GM12878 (cell line): ENCODE results near the gene ALDH1A3. TPM values are rescaled to one million over a fixed set of nuclear protein-coding genes. Genes with fewer than 3 reads are reported as not detected.

Experiments used
- ATAC-seq: fragments of 200-7000 bp; cut with Tn5 transposase; 3 replicates; pipeline ENCODE4 v1.9.1; 2020; ENCODE audit warnings: mild to moderate bottlenecking, moderate library complexity
- BruUV-seq: library from RNA; stranded (reverse); fragments of 400-500 nt; replicated peaks from 2 replicates; lab custom pipeline; 2021; lab: Mats Ljungman, UMichigan
- CTCF ChIA-PET: fragments of 300-600 bp; sonication (Branson Sonifier 250); formaldehyde crosslinking; extraction: SDS; loops from one replicate; lab custom pipeline; 2021; ENCODE audit warnings: inconsistent platforms; lab: Yijun Ruan, JAX
- POLR2A ChIA-PET: fragments of 350-600 bp; formaldehyde crosslinking; extraction: SDS; loops from one replicate; lab custom pipeline; 2021; ENCODE audit warnings: inconsistent platforms; lab: Charles Lee
- RAD21 ChIA-PET: fragments of 300-600 bp; sonication (Branson Sonifier 250); formaldehyde crosslinking; loops from one replicate; lab custom pipeline; 2023; ENCODE audit warnings: antibody characterized with exemption; ENCODE audit not compliant: unreplicated experiment; lab: Charles Lee
- SMC1A ChIA-PET: fragments of 300-600 bp; sonication (Branson Sonifier 250); formaldehyde crosslinking; loops from one replicate; lab custom pipeline; 2023; ENCODE audit not compliant: unreplicated experiment, uncharacterized antibody; lab: Charles Lee
- DNase-seq: peaks from one replicate; pipeline ENCODE4 v3.0.0-alpha.2; 2011; ENCODE audit warnings: low read depth, low spot score
- FAIRE-seq: peaks from 3 replicates; lab custom pipeline; 2011; peaks lifted over from hg19 to GRCh38; lab: Jason Lieb, UNC
- H2AFZ ChIP-seq: 2 replicates; pipeline ENCODE4 v1.6.0; 2011; ENCODE audit warnings: low read depth, low read length, control low read depth; ENCODE audit not compliant: control insufficient read depth
- H3K27ac ChIP-seq: 2 replicates; pipeline ENCODE4 v1.5.1; 2011; ENCODE audit warnings: control low read depth; ENCODE audit not compliant: control insufficient read depth, insufficient read depth
- H3K27me3 ChIP-seq, 2 experiments: replicated peaks in 1 of 2; 2 replicates each; pipeline versions ENCODE4 v1.6.0 to v1.6.1; 2011; ENCODE audit warnings: low read length in 1 of 2; ENCODE audit not compliant: control insufficient read depth in 2 of 2, insufficient read depth in 2 of 2
- H3K36me3 ChIP-seq, 2 experiments: 2 replicates each; pipeline ENCODE4 v1.5.1; 2011; ENCODE audit warnings: low read length in 1 of 2; ENCODE audit not compliant: control insufficient read depth in 2 of 2, insufficient read depth in 2 of 2
- H3K4me1 ChIP-seq: 2 replicates; pipeline ENCODE4 v1.6.1; 2011; ENCODE audit warnings: mild to moderate bottlenecking, low read length, moderate library complexity, mixed read lengths; ENCODE audit not compliant: control insufficient read depth, insufficient read depth
- H3K4me2 ChIP-seq: 2 replicates; pipeline ENCODE4 v1.6.0; 2011; ENCODE audit warnings: control low read depth; ENCODE audit not compliant: control insufficient read depth, insufficient read depth
- H3K4me3 ChIP-seq: fragments of 200-600 bp; sonication (generic); 2 replicates; pipeline ENCODE4 v1.5.1; 2016
- H3K79me2 ChIP-seq: 2 replicates; pipeline ENCODE4 v1.6.0; 2011; ENCODE audit warnings: low read length; ENCODE audit not compliant: control insufficient read depth, insufficient read depth
- H3K9ac ChIP-seq: 2 replicates; pipeline ENCODE4 v1.8.0; 2011; ENCODE audit warnings: low read length, control low read depth, mixed read lengths; ENCODE audit not compliant: control insufficient read depth, insufficient read depth
- H3K9me3 ChIP-seq: replicated peaks from 3 replicates; pipeline ENCODE4 v1.5.1; 2011; ENCODE audit warnings: mild to moderate bottlenecking, low read length; ENCODE audit not compliant: control insufficient read depth, insufficient read depth
- H4K20me1 ChIP-seq: 2 replicates; pipeline ENCODE4 v1.6.0; 2011; ENCODE audit not compliant: control insufficient read depth, insufficient read depth
- ATF7 ChIP-seq: fragments of 450-650 bp; IDR thresholded peaks from 2 replicates; pipeline ENCODE4 v1.6.1; 2016; ENCODE audit warnings: low read depth, mild to moderate bottlenecking
- EED ChIP-seq: sonication (generic); IDR thresholded peaks from 2 replicates; pipeline ENCODE4 v1.6.1; 2016; ENCODE audit warnings: antibody characterized with exemption, low read depth
- ELK1 ChIP-seq: IDR thresholded peaks from 2 replicates; pipeline ENCODE4 v1.6.1; 2012; ENCODE audit warnings: low read depth, low read length, improper control_type of control experiment
- IKZF2 ChIP-seq, 2 experiments: fragments of 450-650 bp; IDR thresholded peaks; 2 replicates each; pipeline ENCODE4 v1.6.1; 2017; ENCODE audit warnings: mild to moderate bottlenecking in 2 of 2, moderate library complexity in 2 of 2
- JUNB ChIP-seq: IDR thresholded peaks from 2 replicates; pipeline ENCODE4 v1.6.1; 2016; ENCODE audit warnings: antibody characterized with exemption, mild to moderate bottlenecking
- MAX ChIP-seq: IDR thresholded peaks from 2 replicates; pipeline ENCODE4 v1.6.1; 2012; ENCODE audit warnings: low read depth, low read length, improper control_type of control experiment
- MEF2A ChIP-seq: IDR thresholded peaks from 2 replicates; pipeline ENCODE4 v1.6.1; 2011; ENCODE audit warnings: low read depth, mild to moderate bottlenecking, low read length, moderate library complexity; ENCODE audit not compliant: insufficient read depth
- MEF2B ChIP-seq: fragments of 450-650 bp; IDR thresholded peaks from 2 replicates; pipeline ENCODE4 v1.6.1; 2018; ENCODE audit warnings: mild to moderate bottlenecking, moderate library complexity; ENCODE audit not compliant: partially characterized antibody, poor library complexity, severe bottlenecking
- MXI1 ChIP-seq: fragments of 150-350 bp; IDR thresholded peaks from 2 replicates; pipeline ENCODE4 v1.6.1; 2011; ENCODE audit warnings: low read depth, mild to moderate bottlenecking, inconsistent platforms, low read length, improper control_type of control experiment
- NBN ChIP-seq: fragments of 450-650 bp; IDR thresholded peaks from 2 replicates; pipeline ENCODE4 v1.6.1; 2016
- NR2C1 ChIP-seq: fragments of 450-650 bp; IDR thresholded peaks from 2 replicates; pipeline ENCODE4 v1.6.1; 2017; ENCODE audit warnings: antibody characterized with exemption, mild to moderate bottlenecking, moderate library complexity
- WRNIP1 ChIP-seq: IDR thresholded peaks from 2 replicates; pipeline ENCODE4 v1.6.1; 2011; ENCODE audit warnings: low read depth, low read length, improper control_type of control experiment, borderline replicate concordance
- ZNF384 ChIP-seq: IDR thresholded peaks from 2 replicates; pipeline ENCODE4 v1.6.1; 2012; ENCODE audit warnings: low read depth, mild to moderate bottlenecking, low read length, improper control_type of control experiment, borderline replicate concordance
- WGBS: methylation state at CpG from one replicate; pipeline ENCODE4 v1.1.6; 2016; ENCODE audit warnings: low lambda C conversion rate; ENCODE audit not compliant: insufficient replicate concordance, insufficient coverage; ENCODE audit errors: missing lambda C conversion rate; 5-methylcytosine and 5-hydroxymethylcytosine counted together
- in situ Hi-C: fragments of 300-500 bp; cut with MboI; formaldehyde crosslinking; loops from 9 replicates; pipeline ENCODE4 v1.14.3; 2018; ENCODE audit warnings: mixed read lengths
- intact Hi-C: fragments of 100-400 bp; cut with micrococcal nuclease; formaldehyde crosslinking; loops from one replicate; pipeline ENCODE4 v1.14.2; 2022; ENCODE audit not compliant: unreplicated experiment
- polyA plus RNA-seq, 11 experiments: library from polyadenylated mRNA; depleted of rRNA in 4 of 11; unstranded in 6 of 11; stranded (reverse) in 5 of 11; fragments of >200 nt; fragmentation: Nextera tagmentation in 4 of 11; fragmentation: Illumina TruSeq in 1 of 11; extraction: Ambion mirVana in 4 of 11; extraction: Trizol in 1 of 11; gene quantifications; 1 replicate in 1 of 11; 2 replicates in 10 of 11; pipeline versions ENCODE4 v1.2.1 to v1.2.3, GENCODE V29; 2011 to 2016; ENCODE audit warnings: inconsistent platforms in 2 of 11, missing spikeins in 2 of 11, low read depth in 1 of 11
- total RNA-seq, 4 experiments: library from RNA; depleted of rRNA in 3 of 4; stranded (reverse); fragments of >200 nt in 3 of 4; fragmentation: Illumina TruSeq in 1 of 4; extraction: Trizol in 1 of 4; gene quantifications; 2 replicates each; pipeline versions ENCODE4 v1.2.1 to v1.2.3, GENCODE V29; 2013 to 2021
- TF ChIP-seq, protein P1 (sequence below): fragments of 450-650 bp; IDR thresholded peaks from 2 replicates; pipeline ENCODE4 v1.6.1; 2017; ENCODE audit warnings: low read depth, mild to moderate bottlenecking, moderate library complexity
- TF ChIP-seq, protein P2 (sequence below): fragments of 450-650 bp; IDR thresholded peaks from 2 replicates; pipeline ENCODE4 v1.6.1; 2016; ENCODE audit warnings: mild to moderate bottlenecking
- TF ChIP-seq, protein P3 (sequence below): IDR thresholded peaks from 2 replicates; pipeline ENCODE4 v1.6.1; 2012; ENCODE audit warnings: low read length, inconsistent platforms

The ALDH1A3 gene
- total and polyA plus RNA-seq, 10 of the 15 experiments (the other 5 are each of a cell fraction or from before 2014, with no cell fraction given): 0.06 to 0.69 (median 0.18) TPM

GRCh38 chr15:100922192-100923040, 42.8 kb downstream of the ALDH1A3 start:
- peaks cover 40% of the 10 kb centered on the region for H3K4me1 ChIP-seq
- 17% methylated on average over 13 of the region's 13 CpGs for WGBS
- peaks cover 78% of the 10 kb centered on the region for H3K79me2 ChIP-seq
- H3K9me3 ChIP-seq: no peaks in the 10 kb centered on the region
- ChIA-PET POLR2A (interaction anchor here (1.8 to 7.9 kb wide), 7 partner anchors 12 to 86 kb away, joined by 3 to 97 read pairs (median 17); no protein-coding TSS in a partner anchor), CTCF (interaction anchor here (1.3 to 11.5 kb wide), 5 partner anchors 7 to 93 kb away, joined by 3 to 567 read pairs (median 59); no protein-coding TSS in a partner anchor), SMC1A (interaction anchor here (1.0 to 11.6 kb wide), 8 partner anchors 21 to 323 kb away, joined by 3 to 316 read pairs (median 8); no protein-coding TSS in a partner anchor), RAD21 (interaction anchor here (0.8 to 11.1 kb wide), 11 partner anchors 7 to 336 kb away, joined by 3 to 287 read pairs (median 10); partner anchors contain the start of gene CHSY1)
- ATAC-seq (peak; percentile 19), DNase-seq (no peak), FAIRE-seq (no peak)
- BruUV-seq: TSS peak; percentile 22
- peak overlapping the region; percentile 83 for H3K27ac ChIP-seq
- H2AFZ ChIP-seq: peak overlapping the region; percentile 38; the same call in 1 of the 2 replicates
- H3K27me3 ChIP-seq: no peaks in the 10 kb centered on the region
- no peaks in the 10 kb centered on the region for H4K20me1 ChIP-seq
- intact Hi-C loops (no loop called here), in situ Hi-C loops (loop anchor here (5.0 kb wide), 1 partner anchor 340 kb away; no protein-coding TSS in a partner anchor)
- peak overlapping the region; percentile 100 for H3K4me2 ChIP-seq
- peak overlapping the region; percentile 84 for H3K4me3 ChIP-seq
- H3K9ac ChIP-seq: peak overlapping the region; percentile 65
- H3K36me3 ChIP-seq: peaks cover 8 to 11% of the 10 kb centered on the region in 2 experiments; a peak in 3 of 4 replicates
- no peak for TF ChIP-seq ELK1
- peak; percentile 29 for TF ChIP-seq MEF2B
- TF ChIP-seq MXI1: peak; percentile 88
- peak; percentile 70 for TF ChIP-seq ATF7
- no peak for TF ChIP-seq NR2C1
- TF ChIP-seq, protein P1, sequence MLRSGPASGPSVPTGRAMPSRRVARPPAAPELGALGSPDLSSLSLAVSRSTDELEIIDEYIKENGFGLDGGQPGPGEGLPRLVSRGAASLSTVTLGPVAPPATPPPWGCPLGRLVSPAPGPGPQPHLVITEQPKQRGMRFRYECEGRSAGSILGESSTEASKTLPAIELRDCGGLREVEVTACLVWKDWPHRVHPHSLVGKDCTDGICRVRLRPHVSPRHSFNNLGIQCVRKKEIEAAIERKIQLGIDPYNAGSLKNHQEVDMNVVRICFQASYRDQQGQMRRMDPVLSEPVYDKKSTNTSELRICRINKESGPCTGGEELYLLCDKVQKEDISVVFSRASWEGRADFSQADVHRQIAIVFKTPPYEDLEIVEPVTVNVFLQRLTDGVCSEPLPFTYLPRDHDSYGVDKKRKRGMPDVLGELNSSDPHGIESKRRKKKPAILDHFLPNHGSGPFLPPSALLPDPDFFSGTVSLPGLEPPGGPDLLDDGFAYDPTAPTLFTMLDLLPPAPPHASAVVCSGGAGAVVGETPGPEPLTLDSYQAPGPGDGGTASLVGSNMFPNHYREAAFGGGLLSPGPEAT: peak; percentile 75
- TF ChIP-seq, protein P2, sequence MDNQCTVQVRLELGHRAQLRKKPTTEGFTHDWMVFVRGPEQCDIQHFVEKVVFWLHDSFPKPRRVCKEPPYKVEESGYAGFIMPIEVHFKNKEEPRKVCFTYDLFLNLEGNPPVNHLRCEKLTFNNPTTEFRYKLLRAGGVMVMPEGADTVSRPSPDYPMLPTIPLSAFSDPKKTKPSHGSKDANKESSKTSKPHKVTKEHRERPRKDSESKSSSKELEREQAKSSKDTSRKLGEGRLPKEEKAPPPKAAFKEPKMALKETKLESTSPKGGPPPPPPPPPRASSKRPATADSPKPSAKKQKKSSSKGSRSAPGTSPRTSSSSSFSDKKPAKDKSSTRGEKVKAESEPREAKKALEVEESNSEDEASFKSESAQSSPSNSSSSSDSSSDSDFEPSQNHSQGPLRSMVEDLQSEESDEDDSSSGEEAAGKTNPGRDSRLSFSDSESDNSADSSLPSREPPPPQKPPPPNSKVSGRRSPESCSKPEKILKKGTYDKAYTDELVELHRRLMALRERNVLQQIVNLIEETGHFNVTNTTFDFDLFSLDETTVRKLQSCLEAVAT: peak; percentile 43; the same call in 1 of the 2 replicates
- 0 out of 2 replicates have a peak, but pooled peaks have one; percentile 18 for TF ChIP-seq MEF2A
- TF ChIP-seq IKZF2 (IDR thresholded peaks at IDR 0.05): 0 out of 4 replicates have a peak, but pooled peaks of 1 of the 2 experiments have one; percentile 21
- peak; percentile 30; the same call in 1 of the 2 replicates for TF ChIP-seq EED
- TF ChIP-seq, protein P3, sequence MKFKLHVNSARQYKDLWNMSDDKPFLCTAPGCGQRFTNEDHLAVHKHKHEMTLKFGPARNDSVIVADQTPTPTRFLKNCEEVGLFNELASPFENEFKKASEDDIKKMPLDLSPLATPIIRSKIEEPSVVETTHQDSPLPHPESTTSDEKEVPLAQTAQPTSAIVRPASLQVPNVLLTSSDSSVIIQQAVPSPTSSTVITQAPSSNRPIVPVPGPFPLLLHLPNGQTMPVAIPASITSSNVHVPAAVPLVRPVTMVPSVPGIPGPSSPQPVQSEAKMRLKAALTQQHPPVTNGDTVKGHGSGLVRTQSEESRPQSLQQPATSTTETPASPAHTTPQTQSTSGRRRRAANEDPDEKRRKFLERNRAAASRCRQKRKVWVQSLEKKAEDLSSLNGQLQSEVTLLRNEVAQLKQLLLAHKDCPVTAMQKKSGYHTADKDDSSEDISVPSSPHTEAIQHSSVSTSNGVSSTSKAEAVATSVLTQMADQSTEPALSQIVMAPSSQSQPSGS: peak; percentile 22; the same call in 1 of the 2 replicates
- 0 out of 2 replicates have a peak, but pooled peaks have one; percentile 39 for TF ChIP-seq NBN
- TF ChIP-seq MAX: peak; percentile 78
- peak; percentile 71 for TF ChIP-seq ZNF384
- peak; percentile 67 for TF ChIP-seq JUNB
- no peak for TF ChIP-seq WRNIP1
